Rectal smooth muscle tissue (tissue), 1 donor: Measurements from ENCODE around the gene MARS1.

Source experiments
- H3K27ac ChIP-seq: one replicate; pipeline ENCODE4 v1.7.0; 2013; ENCODE audit warnings: low read depth, low read length, inconsistent platforms
- H3K27me3 ChIP-seq: one replicate; pipeline ENCODE4 v1.7.0; 2013; ENCODE audit warnings: low read length; ENCODE audit not compliant: control insufficient read depth, insufficient read depth
- H3K36me3 ChIP-seq: one replicate; pipeline ENCODE4 v1.7.0; 2013; ENCODE audit warnings: low read length; ENCODE audit not compliant: control insufficient read depth, insufficient read depth
- H3K4me1 ChIP-seq: one replicate; pipeline ENCODE4 v1.7.0; 2013; ENCODE audit warnings: low read length; ENCODE audit not compliant: control insufficient read depth, insufficient read depth
- H3K4me3 ChIP-seq: one replicate; pipeline ENCODE4 v1.7.0; 2013; ENCODE audit warnings: low read length
- H3K9ac ChIP-seq: one replicate; pipeline ENCODE4 v1.7.0; 2013; ENCODE audit warnings: low read length

Gene MARS1

DNA sequence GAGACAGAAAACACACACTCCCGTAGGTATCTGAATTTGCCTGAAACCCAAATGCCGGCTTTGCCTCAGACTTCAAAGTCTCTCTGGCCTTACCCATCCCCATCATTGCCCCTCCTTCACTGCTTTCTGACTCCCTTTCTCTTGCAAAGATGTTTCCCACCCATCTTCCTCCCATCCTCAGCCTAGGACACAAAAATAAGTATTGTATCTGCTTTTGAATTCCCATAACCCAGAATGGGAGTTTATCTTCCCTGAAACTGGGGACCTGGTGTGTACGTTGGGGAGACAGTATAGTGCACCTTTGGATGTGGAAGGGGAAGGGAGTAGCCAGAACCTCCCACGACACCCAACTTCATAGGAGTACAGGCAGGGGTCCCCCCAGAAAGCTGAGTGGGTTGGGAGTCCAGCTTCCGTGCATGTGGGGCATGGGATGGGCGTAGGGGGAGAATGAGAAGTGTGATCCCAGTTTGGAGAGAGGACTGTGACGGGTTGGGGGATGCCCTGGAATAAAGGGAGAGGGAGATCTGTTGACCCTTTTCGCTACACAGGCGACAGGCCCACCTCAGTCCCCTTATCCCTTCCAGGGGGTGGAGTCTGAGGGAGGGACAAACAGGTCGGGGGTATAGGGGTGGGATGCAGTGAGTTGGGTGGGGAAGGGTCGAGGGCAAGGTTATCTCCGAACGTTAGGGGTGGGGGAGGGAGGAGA is 61.5 kb downstream of the MARS1 start:
- Histone ChIP-seq H3K9ac (no peak overlapping the region), H3K4me1 (peaks cover 11% of the 10 kb centered on the region), H3K4me3 (peak overlapping the region; percentile 62), H3K36me3 (no peaks in the 10 kb centered on the region), H3K27ac (no peak overlapping the region), H3K27me3 (peaks cover 11% of the 10 kb centered on the region)

- Histone ChIP-seq H3K36me3 (no peaks in the 10 kb centered on the region), H3K4me1 (peaks cover 11% of the 10 kb centered on the region), H3K4me3 (peak within 1 kb of the TSS; percentile 62), H3K27ac (no peak within 1 kb of the TSS), H3K27me3 (peaks cover 14% of the 10 kb centered on the region), H3K9ac (no peak within 1 kb of the TSS)
These were observed 62.2 kb downstream of the MARS1 start, which contains the start of gene KIF5A for GRCh38 chr12:57549909-57550640. Gene KIF5A (plus strand): TSS chr12:57550044. CDS start chr12:57550272, 228 bp downstream.

DNA sequence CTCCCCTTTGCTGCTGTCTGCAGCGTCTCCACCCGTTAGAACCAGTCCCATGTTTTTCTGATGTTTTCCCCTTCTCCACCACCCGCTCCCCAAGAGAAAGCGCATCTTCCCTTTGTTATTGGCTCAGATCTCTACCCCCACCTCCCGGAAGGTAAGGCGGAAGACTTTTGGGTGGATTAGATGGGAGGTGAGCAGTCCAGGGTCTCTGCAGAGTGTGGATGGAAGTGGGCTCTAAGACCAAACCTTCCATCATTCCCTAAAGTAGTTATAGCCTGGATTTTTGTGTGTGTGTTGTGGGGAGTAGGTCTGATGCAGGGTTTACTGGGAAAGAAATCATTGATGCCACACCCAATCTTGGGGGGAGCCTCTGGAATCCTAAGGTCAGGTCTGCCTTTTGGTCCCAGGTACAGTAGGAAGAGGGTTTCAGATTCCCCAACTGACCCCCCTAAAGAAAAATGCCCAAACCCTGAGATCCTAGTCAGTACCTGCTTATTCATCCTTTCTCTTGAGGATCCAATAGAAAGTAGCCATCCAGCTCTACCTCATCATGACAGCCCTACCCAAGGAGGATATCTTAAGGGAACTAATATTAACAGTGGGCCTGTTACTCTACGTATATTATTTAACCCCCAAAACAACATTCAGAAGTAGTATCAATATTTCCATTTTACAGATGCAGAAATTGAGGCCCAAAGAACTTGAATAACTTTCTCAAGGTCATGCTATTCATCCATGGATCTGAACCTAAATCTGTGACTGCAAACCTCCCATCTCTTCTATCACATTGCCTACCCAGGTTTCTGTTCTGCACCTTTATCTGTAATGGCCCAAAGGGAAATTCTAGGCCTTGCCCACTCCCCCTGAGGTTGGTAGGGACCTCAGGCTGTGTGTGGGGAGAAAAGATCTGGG is 63.0 kb downstream of the MARS1 start:
- Histone ChIP-seq H3K27me3 (peaks cover 14% of the 10 kb centered on the region), H3K9ac (no peak overlapping the region), H3K4me3 (no peak overlapping the region)

DNA sequence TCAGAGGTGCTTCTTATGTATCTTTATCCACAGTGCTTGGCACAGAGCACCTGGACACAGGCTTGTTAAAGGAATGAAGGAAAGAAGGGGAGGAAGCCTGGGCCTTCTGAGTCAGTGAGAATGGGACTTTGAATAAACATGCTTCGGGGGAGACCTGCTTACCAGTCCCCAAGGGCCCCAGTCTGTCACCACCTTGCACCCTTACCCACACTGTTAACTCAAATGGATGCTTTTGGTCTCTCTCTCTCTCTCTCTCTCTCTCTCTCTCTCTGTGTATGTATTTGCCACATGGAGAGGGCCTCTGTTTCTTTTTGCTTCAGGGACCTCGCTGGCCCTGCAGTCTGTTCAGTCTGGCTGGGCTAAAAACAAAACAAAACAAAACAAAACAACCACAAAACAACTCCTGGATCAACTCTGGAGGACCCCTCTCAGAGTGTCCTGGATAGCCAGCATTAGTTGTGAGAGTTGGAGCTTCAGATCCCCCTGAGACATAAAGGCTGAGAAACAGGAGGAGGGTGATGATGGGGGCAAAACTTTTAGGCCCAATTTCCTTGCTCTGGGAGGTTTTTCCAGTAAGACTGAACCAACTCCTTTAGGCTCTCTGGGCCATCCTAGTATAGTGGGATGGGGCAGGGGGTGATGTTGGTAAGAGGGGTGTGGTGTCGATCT is 63.9 kb downstream of the MARS1 start:
- Histone ChIP-seq H3K9ac (no peak overlapping the region), H3K27me3 (peaks cover 14% of the 10 kb centered on the region), H3K4me1 (peaks cover 2% of the 10 kb centered on the region), H3K36me3 (no peaks in the 10 kb centered on the region), H3K4me3 (no peak overlapping the region), H3K27ac (no peak overlapping the region)

More for the DNA sequence above, 63.0 kb downstream of the MARS1 start:
- H3K36me3 ChIP-seq: no peaks in the 10 kb centered on the region
- H3K4me1 ChIP-seq: peaks cover 7% of the 10 kb centered on the region
- H3K27ac ChIP-seq: no peak overlapping the region

DNA sequence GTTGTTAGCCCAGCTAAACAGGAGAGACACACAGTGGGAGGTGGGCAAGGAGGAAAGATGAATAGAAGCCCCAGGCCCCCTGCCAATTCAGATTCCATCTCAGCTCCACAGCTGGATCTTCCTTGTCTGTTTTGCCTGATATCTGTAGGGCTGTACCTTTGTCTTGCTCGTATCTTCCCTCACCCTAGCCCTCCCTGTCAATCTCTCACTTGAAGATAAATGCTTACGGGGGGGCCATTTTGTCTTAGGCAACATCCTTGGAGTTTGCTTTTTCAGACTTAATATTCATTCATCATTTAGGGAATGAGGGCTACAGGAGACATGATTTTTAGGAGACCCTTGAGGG is 64.4 kb downstream of the MARS1 start:
- Histone ChIP-seq H3K36me3 (no peaks in the 10 kb centered on the region), H3K4me1 (peaks cover 2% of the 10 kb centered on the region), H3K27ac (no peak overlapping the region), H3K4me3 (no peak overlapping the region), H3K27me3 (peaks cover 14% of the 10 kb centered on the region), H3K9ac (no peak overlapping the region)

- Histone ChIP-seq H3K4me3 (no peak overlapping the region), H3K27ac (no peak overlapping the region), H3K4me1 (peaks cover 2% of the 10 kb centered on the region), H3K36me3 (no peaks in the 10 kb centered on the region), H3K27me3 (peaks cover 14% of the 10 kb centered on the region), H3K9ac (no peak overlapping the region)
These were observed 65.0 kb downstream of the MARS1 start for GRCh38 chr12:57552835-57553313.

GRCh38 chr12:57553343-57554202 is 65.7 kb downstream of the MARS1 start:
- Histone ChIP-seq H3K36me3 (no peaks in the 10 kb centered on the region), H3K27me3 (peaks cover 12% of the 10 kb centered on the region), H3K27ac (no peak overlapping the region), H3K9ac (no peak overlapping the region), H3K4me1 (peaks cover 2% of the 10 kb centered on the region), H3K4me3 (no peak overlapping the region)

- Histone ChIP-seq H3K4me1 (peaks cover 1% of the 10 kb centered on the region), H3K36me3 (no peaks in the 10 kb centered on the region), H3K27ac (no peak overlapping the region), H3K4me3 (no peak overlapping the region), H3K9ac (no peak overlapping the region), H3K27me3 (peaks cover 8% of the 10 kb centered on the region)
These were observed 66.6 kb downstream of the MARS1 start for GRCh38 chr12:57554453-57554852.

DNA sequence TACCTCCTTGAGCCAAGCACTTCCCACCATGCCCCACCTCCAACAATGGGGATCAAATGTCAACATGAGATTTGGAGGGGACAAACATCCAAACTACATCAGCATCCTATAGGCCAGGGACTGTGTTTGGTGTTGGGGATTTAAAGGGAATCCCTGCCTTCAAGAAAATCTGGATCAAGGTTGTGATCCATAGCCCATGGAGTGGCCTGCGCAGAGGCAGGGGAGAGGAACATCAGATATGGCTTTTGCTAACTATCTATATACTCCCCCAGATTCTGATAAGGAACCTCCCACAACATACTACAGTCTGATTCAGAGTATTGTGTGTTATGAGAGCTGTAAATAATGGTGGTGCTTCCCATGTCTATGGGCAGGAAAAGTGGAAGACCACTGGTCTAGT is 67.0 kb downstream of the MARS1 start:
- no peak overlapping the region for H3K9ac ChIP-seq
- no peak overlapping the region for H3K4me3 ChIP-seq
- peaks cover 8% of the 10 kb centered on the region for H3K27me3 ChIP-seq
- H3K4me1 ChIP-seq: no peaks in the 10 kb centered on the region
- H3K27ac ChIP-seq: no peak overlapping the region
- H3K36me3 ChIP-seq: no peaks in the 10 kb centered on the region

- peaks cover 3% of the 10 kb centered on the region for H3K27me3 ChIP-seq
- H3K27ac ChIP-seq: no peak overlapping the region
- H3K4me3 ChIP-seq: no peak overlapping the region
- no peak overlapping the region for H3K9ac ChIP-seq
- H3K36me3 ChIP-seq: no peaks in the 10 kb centered on the region
- H3K4me1 ChIP-seq: no peaks in the 10 kb centered on the region
These were observed 71.0 kb downstream of the MARS1 start for GRCh38 chr12:57558864-57559263.

DNA sequence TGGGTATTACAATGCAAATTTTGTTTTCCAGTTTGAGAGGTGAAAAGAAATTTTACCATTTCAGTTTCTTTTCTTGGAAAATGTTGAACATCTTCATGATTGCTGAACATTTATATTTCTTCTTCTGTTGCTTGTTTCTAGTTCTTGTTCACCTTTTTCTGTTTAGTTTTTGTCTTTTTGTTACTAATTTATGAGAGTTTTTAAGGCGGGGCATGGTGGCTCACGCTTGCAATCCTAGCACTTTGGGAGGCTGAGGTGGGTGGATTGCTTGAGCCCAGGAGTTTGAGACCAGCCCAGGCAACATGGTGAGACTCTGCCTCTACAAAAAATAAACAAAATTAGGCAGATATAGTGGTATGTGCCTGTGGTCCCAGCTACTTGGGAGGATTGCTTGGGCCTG is 72.6 kb downstream of the MARS1 start:
- H3K4me3 ChIP-seq: no peak overlapping the region

More for the DNA sequence above, 72.6 kb downstream of the MARS1 start:
- no peaks in the 10 kb centered on the region for H3K4me1 ChIP-seq
- H3K36me3 ChIP-seq: no peaks in the 10 kb centered on the region
- H3K27me3 ChIP-seq: no peaks in the 10 kb centered on the region
- no peak overlapping the region for H3K27ac ChIP-seq
- no peak overlapping the region for H3K9ac ChIP-seq
